NCI-H1694 (cell line): ENCODE data around the gene GTF2H1.
A peak's percentile ranks its signal among the peaks of the same experiment; 100 is the strongest.

ENCODE experiments used
- DNase-seq: peaks from one replicate; lab custom pipeline; 2025; lab: John Stamatoyannopoulos, UW

Gene GTF2H1

DNA sequence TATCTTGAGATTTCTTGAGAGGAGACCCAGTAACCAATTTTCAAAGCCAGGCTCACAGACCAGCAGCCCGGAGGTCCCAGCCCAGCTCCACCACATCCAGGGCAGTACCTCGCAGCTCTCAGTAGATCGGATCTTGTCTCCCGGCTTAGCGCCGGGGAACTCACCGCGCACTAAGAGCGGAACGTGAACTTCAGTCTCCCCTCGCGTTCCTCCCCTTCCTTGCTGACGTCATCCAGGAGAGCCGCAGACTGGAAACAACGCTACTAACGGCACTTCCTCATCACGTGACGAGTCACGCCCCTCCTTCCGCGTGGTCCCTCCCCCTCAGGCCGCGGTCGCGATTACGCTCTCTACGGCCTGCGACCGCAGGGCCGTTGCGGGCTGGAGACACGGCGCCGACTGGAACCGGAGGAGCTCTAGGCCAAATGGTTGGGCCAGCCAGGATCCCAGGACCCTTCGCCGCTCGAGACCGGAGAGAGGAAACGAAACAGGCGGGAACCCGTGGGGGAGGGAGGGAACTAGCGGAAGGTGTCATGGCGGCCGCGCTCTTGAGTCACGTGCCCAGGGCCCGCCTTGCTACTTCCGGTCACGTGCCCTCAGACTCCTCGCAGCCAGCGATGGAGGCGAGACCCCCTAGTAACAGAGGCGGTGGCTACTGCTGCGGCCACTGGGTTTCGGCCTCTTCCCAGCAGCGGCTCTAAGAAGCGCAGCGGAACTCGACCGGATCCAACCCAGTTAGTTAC lies at the start of gene GTF2H1, which contains the start of gene HPS5:
TSS of gene GTF2H1 (plus strand) at position 599 of the 743 bp plus-strand sequence. CDS start 10,508 bp downstream, outside the sequence.
TSS of gene HPS5 (minus strand) at position 172 of the 743 bp plus-strand sequence. CDS start 4,282 bp downstream, outside the sequence.
- DNase-seq, result peak; percentile 85

DNA sequence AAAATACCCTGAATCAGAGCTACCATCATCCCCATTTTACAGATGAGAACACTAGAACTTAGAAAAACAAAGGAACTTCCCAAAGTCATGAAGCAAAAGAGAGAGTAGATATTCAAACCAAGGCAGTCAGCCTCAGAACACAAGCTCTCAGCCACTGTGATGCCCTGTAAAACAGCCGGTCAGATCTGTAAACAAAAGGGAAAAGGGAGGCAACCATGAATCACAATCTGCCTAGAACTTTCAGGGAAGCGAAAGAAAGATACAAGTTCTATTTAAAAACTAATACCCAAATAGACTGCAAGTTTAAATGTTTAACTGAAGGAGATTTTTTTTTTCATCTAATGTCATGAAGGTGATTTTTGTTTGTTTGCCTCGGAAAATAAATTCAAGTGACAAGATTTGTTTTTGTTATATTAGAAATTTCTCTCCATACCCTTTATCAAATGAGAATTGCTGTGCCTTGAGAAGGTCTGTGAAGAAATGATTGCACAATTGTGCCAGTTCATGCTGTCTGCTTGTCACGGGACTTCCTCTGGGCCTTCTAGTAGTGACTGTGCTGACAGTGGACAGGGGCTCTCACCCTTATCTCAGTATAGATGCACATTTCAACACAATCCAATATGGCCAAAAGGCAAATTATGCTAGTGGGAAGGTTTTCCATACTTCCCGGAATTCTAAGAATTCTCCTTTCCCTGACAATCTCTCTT lies 44.6 kb upstream of the GTF2H1 start:
- no peak for DNase-seq

DNA sequence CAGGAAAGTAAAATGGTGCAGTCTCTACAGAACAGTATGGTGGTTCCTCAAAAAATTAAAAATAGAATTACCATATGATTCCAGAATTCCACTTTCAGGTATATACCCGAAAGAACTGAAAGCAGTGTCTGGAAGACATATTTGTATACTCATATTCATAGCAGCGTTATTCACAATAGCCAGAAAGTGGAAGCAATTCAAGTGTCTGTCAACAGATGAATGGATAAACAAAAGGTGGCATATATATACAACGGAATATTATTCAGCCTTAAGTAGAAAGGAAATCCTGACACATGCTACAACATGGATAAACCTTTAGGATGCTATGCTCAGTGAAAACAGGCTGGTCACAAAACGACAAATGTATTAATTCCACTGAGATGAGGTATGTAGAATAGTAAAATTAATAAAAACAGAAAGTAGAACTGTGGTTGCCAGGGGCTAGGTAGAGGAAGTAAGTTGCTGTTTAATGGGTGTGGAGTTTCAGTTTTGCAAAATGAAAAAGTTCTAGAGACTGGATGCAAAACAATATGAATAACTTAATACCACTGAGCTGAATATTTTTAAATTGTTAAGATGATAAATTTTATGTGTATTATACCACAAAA lies 41.8 kb upstream of the GTF2H1 start:
- DNase-seq, result no peak

DNA sequence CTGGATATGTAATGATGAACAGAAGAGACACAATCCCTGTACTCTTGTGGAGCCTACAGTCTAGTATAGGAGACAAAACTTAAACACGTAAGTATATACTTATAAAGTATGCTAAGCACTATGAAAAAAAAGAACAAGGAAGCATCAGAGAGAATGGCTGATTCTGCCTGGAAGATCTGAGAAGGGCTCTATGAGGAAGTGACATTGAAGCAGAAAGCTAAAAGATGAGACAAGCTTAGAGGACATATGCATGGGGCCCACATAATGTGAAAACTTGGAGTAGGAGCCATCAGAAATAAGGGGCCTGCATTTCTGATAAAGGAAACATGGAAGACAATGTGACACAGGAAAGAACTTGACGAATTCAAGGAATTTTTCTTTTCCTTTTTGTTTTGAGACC lies 39.7 kb upstream of the GTF2H1 start:
- DNase-seq, result no peak

DNA sequence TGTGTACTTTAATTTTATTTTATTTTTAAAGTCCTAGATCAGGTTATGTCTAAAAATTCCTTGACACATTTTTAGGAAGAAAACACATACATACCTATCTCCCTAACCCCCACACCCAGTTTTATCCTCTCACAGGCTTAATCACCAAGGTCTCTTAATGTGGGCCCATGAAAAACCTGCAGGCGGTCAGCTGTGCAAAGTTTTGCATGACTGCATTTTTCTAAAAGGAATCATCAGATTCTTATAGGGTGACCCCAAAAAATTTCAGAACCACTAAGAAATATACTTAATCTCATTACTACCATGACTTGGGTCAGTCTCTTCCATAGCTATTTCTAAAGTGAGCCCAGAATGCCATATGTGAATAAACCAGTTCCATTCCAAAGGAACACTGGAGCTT lies 36.5 kb upstream of the GTF2H1 start:
- no peak for DNase-seq

DNA sequence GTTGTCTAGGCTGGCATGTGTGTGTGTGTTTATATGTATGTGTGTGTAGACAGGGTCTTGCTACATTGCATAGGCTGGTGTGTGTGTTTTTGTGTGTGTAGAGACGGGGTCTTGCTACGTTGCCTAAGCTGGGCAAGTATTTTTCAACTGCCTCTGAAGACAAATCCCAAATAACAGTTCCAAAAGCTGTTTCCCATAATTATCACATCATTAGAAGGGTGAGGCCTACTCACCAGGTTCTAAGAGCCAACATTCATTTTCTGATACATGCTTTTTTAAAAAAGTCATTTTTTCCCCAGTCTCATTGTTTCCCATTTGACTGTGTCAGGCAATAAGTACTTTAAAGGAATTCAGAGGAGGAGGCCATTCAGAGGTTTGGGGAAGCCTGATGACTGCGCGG lies 33.5 kb upstream of the GTF2H1 start:
- no peak for DNase-seq

DNA sequence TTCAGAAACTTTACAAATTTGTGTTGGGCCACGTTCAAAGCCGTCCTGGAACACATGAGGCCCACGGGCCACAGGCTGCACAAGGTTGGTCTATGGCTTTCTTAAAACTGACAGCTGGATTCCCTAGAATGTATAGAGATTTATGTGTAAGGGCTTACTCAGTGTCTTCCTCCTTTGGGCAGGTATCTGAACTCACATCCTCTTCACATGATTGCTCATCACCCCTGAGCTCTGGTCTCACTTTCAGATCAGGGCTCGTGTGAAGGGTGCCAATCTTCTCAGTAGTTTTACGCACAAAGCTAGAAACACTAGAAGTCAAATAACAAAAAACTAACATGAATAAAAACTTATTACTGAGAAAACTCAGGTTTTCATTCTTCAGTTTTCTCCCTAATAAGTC lies 27.5 kb upstream of the GTF2H1 start:
- no peak for DNase-seq

DNA sequence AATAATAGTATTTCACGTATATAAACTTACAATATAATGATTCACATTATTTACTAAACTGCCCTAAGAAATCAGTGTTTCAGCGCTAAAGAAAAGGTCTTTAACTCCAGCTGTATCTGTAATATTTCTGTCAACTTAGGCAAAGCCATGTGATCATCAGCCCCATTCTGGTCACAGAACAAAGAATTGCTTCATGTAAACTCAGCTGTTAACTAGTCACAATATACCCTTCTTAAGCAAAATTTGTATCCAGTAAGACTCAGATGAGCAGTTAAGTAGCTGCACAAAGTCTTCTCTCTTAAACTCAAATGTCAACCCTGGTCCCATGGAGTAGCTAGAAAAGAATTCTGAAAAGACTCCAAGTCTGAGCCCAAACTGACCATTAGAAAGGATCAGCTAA lies 27.1 kb upstream of the GTF2H1 start:
- DNase-seq, result no peak

DNA sequence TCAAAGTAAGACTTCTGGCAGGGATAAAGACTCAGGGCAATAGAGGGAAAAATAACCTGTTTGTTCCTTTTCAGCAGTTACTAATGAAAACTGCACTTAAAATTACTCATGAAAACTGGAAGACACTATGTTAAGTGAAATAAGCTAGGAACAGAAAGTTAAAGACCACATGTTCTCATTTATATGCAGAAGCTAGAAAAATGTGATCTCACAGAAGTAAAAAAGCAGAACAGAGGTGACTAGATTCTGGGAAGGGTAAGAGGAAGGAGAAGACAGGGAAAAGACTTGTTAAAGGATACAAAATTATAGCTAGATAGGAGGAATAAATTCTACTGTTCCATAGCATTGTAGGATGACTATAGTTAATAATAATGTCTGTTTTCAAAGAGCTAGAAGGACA lies 22.6 kb upstream of the GTF2H1 start:
- no peak for DNase-seq

DNA sequence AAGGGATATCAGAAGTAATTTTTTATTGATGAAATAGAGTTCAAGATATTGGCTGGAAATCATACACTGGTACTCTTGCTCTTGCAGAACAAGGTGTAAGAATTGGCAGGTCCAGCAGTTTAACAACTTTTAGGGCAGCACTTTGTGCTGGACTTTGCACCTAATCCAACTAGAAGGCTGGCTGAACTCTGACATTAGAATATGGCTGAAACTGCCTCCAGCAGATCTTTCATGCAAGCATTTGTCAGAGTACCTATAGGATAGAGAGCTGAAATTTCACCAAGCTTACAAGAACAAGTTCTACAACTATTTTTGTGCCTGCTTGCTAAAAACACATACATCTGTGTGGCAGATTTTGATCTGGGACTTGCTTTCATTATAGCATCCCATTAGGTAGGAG lies 17.6 kb upstream of the GTF2H1 start:
- DNase-seq, result no peak

DNA sequence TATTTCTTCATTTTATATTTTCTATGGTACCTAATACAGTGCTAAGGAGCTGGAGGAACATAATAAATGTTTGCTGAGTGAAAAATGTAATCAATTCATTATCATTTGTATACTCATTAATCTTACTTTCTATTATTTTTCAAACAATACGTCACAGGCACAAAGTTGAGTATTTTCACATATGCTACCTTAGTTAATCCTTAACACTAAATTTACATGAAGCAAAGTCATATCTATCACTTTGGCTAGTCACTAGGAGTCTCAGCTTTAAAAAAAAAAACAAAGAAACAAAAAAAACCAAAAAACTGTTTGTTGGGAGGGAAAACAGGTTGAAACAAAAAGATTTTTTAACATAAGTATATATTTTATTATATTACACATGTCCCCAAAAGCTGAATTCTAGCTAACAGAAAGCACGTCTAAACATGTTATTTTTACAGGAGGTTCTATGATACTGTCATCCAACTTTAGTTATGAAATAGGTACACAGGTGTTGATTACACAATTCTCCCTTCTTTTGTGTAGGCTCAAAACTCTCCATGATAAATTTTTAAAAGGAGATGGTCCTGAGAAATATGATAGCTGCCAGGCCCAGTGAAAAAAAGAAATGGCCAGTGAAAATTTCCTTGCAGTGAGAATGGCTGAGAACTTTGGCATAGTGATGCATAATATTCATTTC lies 14.8 kb upstream of the GTF2H1 start:
- DNase-seq, result no peak

DNA sequence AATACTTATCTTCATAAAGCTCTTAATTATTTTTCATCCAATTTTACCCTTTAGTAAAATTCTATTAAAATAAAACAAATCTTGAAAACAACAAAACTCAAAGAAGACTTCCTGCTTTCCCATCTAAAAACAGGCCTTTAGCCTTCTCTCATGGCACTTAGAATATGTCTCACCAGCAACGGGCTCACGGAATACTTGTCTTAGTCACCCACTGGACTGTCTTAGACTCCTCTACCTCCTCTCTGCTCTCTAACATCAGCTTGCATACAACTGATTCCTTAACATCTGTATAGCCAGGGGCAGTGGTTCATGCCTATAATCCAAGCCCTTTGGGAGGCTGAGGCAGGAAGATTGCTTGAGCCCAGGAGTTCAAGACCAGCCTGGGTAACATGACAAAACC lies 14.1 kb upstream of the GTF2H1 start:
- no peak for DNase-seq

DNA sequence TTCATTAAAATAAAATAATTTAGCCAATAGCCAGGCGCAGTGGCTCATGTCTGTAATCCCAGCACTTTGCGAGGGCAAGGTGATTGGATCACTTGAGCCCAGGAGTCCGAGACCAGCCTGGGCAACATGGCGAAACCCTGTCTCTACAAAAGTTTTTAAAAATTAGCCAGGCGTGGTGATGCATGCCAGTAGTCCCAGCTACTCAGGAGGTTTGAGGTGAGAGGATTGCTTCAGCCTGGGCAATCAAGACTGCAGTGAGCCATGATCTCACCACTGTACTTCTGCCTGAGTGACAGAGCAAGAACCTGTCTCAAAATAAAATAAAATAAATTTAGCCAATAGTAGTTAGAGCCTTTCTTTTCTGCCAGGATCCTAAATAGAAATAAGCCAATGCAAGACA lies 12.7 kb upstream of the GTF2H1 start:
- DNase-seq, result no peak

DNA sequence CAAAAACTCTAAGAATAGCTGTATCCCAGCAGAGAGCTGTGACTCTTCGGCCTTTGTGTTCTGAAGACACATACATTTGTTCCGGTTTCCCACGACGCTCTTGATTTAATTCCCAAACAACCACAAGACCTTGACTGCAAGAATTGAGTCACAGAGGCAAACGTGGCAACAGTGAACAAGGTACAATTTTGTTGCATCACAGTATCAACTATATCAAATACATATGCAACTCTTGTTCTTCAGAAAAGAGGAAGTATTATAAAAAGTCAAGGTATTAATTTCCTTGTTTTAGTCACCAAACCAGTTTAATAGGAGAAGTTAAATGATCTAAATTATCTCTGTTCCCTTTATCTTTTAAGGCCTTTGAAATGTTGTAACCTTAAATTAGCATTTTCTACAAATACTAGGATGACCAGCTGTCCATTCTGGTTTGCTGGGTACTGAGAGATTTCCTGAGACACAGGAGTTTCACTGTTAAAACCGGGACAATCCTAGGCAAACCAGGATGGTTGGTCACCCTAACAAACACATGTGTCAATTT lies 11.5 kb upstream of the GTF2H1 start:
- no peak for DNase-seq

DNA sequence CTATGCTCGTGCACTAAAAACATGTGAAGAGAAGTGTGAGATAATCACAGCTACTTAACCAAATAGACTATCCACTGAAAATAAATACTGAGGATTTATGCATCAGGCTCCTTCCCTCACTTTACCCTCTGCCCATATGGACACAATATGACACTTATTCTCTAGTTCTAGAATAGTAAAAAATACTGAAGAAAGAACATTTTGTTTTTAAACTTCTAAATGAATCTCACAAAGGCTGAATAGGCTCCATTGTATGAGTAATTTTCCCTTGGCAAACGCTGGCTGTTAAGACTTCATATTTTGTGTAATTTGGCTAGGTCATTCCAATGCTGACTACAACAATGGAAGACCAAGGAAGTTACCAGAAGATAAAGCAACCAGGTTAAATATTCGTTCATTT lies 10.4 kb upstream of the GTF2H1 start:
- no peak for DNase-seq

DNA sequence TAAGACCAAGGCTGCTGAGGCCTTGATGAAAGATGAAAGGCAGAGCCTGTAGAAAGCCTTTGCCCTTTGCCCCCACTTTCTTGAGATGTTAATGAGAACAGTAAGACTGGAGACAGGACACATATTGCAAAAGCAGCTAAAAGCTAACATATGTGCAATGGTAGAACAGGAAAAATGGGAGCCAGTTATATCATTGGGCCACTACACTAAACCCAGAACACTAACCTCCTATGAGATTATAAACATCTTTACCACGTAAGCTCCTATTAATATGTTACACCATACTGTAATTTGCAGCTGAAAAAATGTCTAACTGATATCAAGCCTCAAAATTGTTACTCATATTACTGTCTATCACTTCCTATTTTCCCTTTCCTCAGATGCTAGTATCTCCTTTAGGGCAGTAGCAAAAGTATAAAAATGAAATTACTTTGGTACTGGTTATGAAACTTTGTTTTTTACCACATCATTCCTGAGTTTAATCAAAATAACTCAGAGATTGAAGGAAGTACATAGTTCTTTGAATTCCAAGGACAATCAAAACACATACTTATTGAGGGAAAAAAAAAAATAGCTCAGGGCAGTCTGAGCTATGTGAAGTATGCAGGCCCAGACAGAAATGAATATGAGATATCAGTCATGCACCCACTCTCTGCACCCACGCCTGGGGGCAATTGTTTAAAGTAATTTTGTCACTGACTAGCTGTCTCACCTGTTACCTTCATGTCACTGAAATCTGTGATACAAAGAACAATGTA lies 9.5 kb upstream of the GTF2H1 start:
- DNase-seq, result no peak

DNA sequence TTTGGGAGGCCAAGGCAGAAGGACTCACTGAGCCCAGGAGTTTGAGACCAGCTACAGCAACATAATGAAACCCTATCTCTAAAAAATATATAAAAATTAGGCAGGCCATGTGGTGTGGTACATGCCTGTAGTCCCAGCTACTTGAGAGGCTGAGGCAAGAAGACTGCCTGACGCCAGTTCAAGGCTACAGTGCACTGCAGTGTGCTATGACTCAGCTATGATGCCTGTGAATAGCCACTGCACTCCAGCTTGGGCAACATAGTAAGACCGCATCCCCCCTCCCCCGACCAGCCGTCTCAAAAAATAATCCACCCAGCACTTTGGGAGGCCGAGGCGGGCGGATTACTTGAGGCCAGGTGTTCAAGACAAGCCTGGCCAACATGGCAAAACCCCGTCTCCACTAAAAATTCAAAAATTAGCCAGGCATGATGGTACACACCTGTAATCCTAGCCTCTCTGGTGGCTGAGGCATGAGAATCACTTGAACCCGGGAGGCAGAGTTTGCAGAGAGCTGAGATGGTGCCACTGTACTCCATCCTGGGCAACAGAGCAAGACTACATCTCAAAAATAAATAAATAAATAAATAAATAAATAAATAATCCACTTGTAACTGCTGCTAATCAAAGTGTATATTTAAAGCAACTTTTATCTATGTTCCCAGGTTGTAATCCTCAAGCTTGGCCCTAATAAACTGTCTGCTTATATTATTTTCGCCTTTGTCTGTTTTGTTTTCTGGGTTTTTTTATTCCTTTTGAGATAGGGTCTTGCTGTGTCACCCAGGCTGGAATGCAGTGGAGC lies 8.2 kb upstream of the GTF2H1 start:
- no peak for DNase-seq

DNA sequence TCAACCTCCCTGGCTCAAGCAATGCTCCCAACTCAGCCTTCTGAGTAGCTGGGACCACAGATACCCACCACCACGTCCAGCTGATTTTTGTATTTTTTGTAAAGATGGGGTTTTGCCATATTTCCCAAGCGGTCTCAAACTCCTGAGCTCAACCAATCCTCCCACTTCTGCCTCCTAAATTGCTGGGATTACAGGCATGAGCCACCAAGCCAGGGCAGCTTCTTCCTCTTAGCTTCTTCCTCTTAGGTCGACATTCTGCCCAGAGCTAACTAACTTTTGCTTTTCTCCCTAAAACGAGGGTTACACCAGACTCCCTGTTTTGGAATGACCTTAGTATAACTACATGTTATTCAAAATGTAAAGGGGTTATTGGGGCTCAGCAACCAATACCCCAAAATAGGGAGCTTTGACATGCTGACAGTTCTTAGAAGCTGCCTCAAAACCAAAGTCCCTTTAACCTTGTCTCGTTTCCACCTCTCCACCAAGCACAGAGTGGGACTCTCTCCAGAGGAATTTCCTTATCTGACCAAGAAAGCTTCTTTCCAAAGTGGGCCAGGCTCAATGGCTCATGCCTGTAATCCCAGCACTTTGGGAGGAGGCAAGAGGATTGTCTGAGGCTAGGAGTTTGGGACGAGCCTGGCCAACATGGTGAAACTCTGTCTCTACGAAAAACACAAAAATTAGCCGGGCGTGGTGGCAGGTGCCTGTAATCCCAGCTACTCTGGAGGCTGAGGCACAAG lies 7.4 kb upstream of the GTF2H1 start:
- DNase-seq, result no peak

DNA sequence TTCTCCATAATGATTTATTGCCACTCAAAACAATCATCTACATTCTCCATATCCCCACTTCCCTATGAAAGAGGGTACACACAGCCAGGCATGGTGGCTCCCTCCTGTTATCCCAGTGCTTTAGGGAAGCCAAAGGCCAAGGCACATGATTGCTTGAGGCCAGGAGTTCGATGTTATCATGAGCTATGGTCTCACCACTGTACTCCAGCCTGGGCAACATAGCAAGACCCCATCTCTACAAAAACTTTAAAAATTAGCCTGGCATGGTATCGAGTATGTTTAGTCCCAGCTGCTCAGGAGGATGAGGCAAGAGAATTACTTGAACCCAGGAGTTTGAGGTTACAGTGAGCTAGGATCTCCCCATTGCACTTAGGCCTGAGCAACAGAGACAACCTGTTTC lies 6.5 kb upstream of the GTF2H1 start:
- no peak for DNase-seq

DNA sequence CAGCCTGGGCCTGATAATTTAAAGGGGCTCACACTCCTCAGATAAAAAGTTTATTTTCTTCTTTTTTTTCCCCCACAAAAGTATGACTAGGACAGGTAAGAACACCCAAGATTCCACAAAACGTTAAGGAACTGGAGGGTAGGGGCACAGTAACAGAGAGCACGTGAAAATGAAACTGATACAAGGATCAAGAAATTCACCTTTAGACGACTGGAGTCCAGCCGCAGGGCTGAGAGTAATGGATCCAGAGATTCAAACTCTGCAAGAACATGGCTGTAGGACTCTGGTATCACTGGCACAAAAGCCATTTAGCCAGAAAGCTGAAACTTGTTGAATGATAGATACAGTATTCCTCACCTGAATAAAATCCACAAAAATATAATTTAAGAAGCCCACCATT lies 4.8 kb upstream of the GTF2H1 start:
- DNase-seq, result no peak
